ENCODE data around the gene ALDH1L2. TPM values are rescaled to one million over a fixed set of nuclear protein-coding genes. Genes with fewer than 3 reads are reported as not detected.

The ALDH1L2 gene
- total and polyA plus RNA-seq, 9 of the 15 experiments (the other 6 are each of a cell fraction or from before 2014, with no cell fraction given): 1.1 to 9.9 (median 3.8) TPM

DNA sequence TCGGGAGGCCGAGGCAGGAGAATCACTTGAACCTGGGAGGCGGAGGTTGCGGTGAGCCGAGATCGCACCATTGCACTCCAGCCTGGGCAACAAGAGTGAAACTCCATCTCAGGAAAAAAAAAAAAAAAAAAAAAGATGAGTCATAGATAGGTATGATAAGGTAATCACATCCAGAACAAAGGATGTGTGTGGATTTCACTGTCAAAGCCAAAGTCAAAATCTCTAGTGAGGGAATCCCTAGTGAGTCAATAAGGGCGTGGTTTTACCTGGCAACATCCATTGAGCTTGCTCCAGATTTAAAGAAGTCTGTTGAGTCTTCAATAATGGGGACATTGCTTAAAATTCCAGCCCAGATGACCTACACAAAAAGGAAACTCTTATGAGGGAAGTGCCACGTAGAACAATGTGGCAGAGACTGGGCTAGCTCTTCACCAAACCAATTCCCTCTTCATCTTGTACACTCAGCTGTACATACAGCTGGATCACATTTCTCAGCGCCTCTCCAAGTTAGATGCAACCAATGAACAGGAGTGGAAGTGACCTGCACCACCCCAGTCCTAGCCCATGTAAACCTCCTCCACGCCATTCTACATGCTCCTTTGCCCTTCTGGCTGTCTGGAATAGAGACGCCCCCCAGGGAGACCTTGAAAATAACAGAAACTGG, 23.4 kb downstream of the ALDH1L2 start:
- BruUV-seq (replicated peaks): no TSS peak
- in situ Hi-C loops (cut with MboI): loop anchor here (25.0 kb wide), 1 partner anchor 849 kb away; the partner anchor contains the start of gene TXNRD1
- FAIRE-seq: no peak
- TF ChIP-seq, protein P1, sequence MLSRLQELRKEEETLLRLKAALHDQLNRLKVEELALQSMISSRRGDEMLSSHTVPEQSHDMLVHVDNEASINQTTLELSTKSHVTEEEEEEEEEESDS (CRISPR knock-in tag; IDR thresholded peaks at IDR 0.05): no peak
- TF ChIP-seq FOSL1 (tag; conservative IDR thresholded peaks at IDR 0.05): peak; percentile 79
- TF ChIP-seq, protein P2, sequence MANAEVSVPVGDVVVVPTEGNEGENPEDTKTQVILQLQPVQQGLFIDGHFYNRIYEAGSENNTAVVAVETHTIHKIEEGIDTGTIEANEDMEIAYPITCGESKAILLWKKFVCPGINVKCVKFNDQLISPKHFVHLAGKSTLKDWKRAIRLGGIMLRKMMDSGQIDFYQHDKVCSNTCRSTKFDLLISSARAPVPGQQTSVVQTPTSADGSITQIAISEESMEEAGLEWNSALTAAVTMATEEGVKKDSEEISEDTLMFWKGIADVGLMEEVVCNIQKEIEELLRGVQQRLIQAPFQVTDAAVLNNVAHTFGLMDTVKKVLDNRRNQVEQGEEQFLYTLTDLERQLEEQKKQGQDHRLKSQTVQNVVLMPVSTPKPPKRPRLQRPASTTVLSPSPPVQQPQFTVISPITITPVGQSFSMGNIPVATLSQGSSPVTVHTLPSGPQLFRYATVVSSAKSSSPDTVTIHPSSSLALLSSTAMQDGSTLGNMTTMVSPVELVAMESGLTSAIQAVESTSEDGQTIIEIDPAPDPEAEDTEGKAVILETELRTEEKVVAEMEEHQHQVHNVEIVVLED (CRISPR knock-in tag; IDR thresholded peaks at IDR 0.05): no peak
- 0 out of 2 replicates have a peak, but pooled peaks have one; percentile 38 for TF ChIP-seq ZEB2 (IDR thresholded peaks at IDR 0.05)
- peak; percentile 47 for TF ChIP-seq MAFG (tag; conservative IDR thresholded peaks at IDR 0.05)
- TF ChIP-seq NCOA4 (IDR thresholded peaks at IDR 0.05; ENCODE audit: partially characterized antibody): no peak
- TF ChIP-seq RBM34 (IDR thresholded peaks at IDR 0.05; ENCODE audit: borderline replicate concordance, insufficient read depth, low read length): no peak
- TF ChIP-seq, protein P3, sequence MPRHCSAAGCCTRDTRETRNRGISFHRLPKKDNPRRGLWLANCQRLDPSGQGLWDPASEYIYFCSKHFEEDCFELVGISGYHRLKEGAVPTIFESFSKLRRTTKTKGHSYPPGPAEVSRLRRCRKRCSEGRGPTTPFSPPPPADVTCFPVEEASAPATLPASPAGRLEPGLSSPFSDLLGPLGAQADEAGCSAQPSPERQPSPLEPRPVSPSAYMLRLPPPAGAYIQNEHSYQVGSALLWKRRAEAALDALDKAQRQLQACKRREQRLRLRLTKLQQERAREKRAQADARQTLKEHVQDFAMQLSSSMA (CRISPR knock-in tag; IDR thresholded peaks at IDR 0.05): no peak
- TF ChIP-seq PURB (CRISPR knock-in tag; IDR thresholded peaks at IDR 0.05; ENCODE audit: low read depth): no peak
- no peak for TF ChIP-seq POLR3A (IDR thresholded peaks at IDR 0.05; ENCODE audit: borderline replicate concordance, extremely low read depth, insufficient read depth, insufficient read length)
- TF ChIP-seq, protein P4, sequence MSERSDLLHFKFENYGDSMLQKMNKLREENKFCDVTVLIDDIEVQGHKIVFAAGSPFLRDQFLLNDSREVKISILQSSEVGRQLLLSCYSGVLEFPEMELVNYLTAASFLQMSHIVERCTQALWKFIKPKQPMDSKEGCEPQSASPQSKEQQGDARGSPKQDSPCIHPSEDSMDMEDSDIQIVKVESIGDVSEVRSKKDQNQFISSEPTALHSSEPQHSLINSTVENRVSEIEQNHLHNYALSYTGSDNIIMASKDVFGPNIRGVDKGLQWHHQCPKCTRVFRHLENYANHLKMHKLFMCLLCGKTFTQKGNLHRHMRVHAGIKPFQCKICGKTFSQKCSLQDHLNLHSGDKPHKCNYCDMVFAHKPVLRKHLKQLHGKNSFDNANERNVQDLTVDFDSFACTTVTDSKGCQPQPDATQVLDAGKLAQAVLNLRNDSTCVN (CRISPR knock-in tag; IDR thresholded peaks at IDR 0.05): no peak
- TF ChIP-seq, protein P5, sequence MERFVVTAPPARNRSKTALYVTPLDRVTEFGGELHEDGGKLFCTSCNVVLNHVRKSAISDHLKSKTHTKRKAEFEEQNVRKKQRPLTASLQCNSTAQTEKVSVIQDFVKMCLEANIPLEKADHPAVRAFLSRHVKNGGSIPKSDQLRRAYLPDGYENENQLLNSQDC (CRISPR knock-in tag; IDR thresholded peaks at IDR 0.05): no peak
- TF ChIP-seq ZNF384 (IDR thresholded peaks at IDR 0.05; ENCODE audit: low read depth, low read length): peak; percentile 32; the same call in 1 of the 2 replicates
- TF ChIP-seq, protein P6, sequence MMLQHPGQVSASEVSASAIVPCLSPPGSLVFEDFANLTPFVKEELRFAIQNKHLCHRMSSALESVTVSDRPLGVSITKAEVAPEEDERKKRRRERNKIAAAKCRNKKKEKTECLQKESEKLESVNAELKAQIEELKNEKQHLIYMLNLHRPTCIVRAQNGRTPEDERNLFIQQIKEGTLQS (IDR thresholded peaks at IDR 0.05): peak; percentile 70
- TF ChIP-seq, protein P6 (CRISPR knock-in tag; conservative IDR thresholded peaks at IDR 0.05): no peak
- 0 out of 2 replicates have a peak, but pooled peaks have one; percentile 50 for TF ChIP-seq SOX6 (IDR thresholded peaks at IDR 0.05)
- no peak for TF ChIP-seq CHD2 (IDR thresholded peaks at IDR 0.05; ENCODE audit: low read depth, low read length)

More for the DNA sequence above, 23.4 kb downstream of the ALDH1L2 start:
- 53% methylated on average over 5 of the region's 11 CpGs for WGBS (ENCODE audit: insufficient coverage, low coverage, missing lambda C conversion rate)
- Histone ChIP-seq H3K27ac (ENCODE audit: extremely low read depth, low read depth, low read length) (no peak overlapping the region), H2AFZ (ENCODE audit: low read depth, low read length) (no peak overlapping the region), H3K9me3 (replicated peaks; ENCODE audit: control insufficient read depth, insufficient read depth, low read depth, low read length) (no peaks in the 10 kb centered on the region; the same call in 1 of the 2 replicates), H3K36me3 (ENCODE audit: control insufficient read depth, insufficient read depth, low read length) (no peaks in the 10 kb centered on the region), H4K20me1 (replicated peaks; ENCODE audit: control insufficient read depth, insufficient read depth, low read length) (no peaks in the 10 kb centered on the region), H3K79me2 (ENCODE audit: control insufficient read depth, insufficient read depth, low read length) (no peaks in the 10 kb centered on the region), H3K9ac (ENCODE audit: insufficient read depth in 1 of 2, low read depth in 2 of 2, low read length in 2 of 2) (no peak overlapping the region), H3K4me3 (no peak overlapping the region), H3K27me3 (ENCODE audit: control insufficient read depth in 2 of 2, insufficient read depth in 2 of 2, low read length in 2 of 2) (no peaks in the 10 kb centered on the region; a peak in 1 of 5 replicates), H3K9me1 (ENCODE audit: control insufficient read depth, insufficient read depth, low read length) (no peaks in the 10 kb centered on the region), H3K4me1 (replicated peaks in 1 of 2; ENCODE audit: control insufficient read depth in 2 of 2, insufficient read depth in 2 of 2, low read length in 2 of 2) (no peaks in the 10 kb centered on the region), H3K4me2 (ENCODE audit: insufficient read depth, low read length) (no peak overlapping the region)
- intact Hi-C loops (cut with micrococcal nuclease): no loop called here
- no peak for DNase-seq (ENCODE audit: extremely low read depth in 1 of 4, low spot score in 3 of 4)
- ATAC-seq: no peak
- POLR2A ChIA-PET: interaction anchor here (0.7 to 1.2 kb wide), 3 partner anchors 13 to 174 kb away, joined by 3 to 4 read pairs (median 3); no protein-coding TSS in a partner anchor
- CTCF ChIA-PET (ENCODE audit: low intra/inter-chr PET ratio): no interaction called here

Data from K562 (cell line).